OCI-LY7 (cell line): ENCODE measurements around the gene SLC48A1.

Experiments used
- EZH2phosphoT487 ChIP-seq: fragments of 200-600 bp; sonication (generic); IDR thresholded peaks from 2 replicates; pipeline ENCODE4 v1.6.1; 2018; ENCODE audit warnings: low read depth, borderline replicate concordance, mild to moderate bottlenecking, mixed run types, antibody characterized with exemption, low read length, moderate library complexity, mixed read lengths
- TF ChIP-seq, protein P1 (sequence below): fragments of 200-600 bp; sonication (generic); conservative IDR thresholded peaks from 2 replicates; pipeline ENCODE4 v1.5.1; 2014; ENCODE audit warnings: mild to moderate bottlenecking, antibody characterized with exemption, low read length, moderate library complexity, mixed read lengths

DNA sequence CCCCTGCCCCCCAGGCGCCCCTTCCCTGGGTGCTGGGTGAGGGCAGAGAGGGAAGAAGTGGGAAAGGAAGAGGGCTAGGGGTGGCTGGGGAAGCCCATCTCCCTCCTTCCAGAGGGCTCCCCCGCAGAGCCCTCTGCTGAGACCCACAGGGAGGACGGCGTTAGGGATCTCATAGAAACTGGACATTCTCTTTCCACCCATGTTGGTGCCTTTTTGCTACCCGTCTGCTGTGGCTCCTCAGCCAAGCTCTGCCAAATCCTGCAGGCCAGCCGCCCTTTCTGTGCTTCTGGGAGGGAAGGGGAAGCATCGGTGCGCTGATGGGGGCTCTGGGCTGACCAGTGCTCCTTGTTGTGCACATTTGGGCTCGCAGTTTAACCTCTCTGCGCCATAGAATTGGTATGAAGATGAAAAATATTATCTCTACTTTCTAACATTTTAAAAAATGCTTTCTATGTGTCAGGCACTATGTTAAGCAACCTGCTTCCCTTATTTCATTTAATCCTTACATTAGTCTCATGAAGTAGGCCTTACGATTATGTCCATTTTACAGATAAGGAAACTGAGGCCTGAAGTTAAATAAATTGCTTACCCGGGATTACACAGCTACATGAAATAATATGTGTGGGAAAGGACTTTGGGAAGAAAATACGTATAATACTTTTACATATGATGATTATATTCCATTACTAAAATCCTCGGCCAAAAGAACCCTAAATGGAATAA lies 981 bp downstream of the SLC48A1 start:
- TF ChIP-seq, protein P1, sequence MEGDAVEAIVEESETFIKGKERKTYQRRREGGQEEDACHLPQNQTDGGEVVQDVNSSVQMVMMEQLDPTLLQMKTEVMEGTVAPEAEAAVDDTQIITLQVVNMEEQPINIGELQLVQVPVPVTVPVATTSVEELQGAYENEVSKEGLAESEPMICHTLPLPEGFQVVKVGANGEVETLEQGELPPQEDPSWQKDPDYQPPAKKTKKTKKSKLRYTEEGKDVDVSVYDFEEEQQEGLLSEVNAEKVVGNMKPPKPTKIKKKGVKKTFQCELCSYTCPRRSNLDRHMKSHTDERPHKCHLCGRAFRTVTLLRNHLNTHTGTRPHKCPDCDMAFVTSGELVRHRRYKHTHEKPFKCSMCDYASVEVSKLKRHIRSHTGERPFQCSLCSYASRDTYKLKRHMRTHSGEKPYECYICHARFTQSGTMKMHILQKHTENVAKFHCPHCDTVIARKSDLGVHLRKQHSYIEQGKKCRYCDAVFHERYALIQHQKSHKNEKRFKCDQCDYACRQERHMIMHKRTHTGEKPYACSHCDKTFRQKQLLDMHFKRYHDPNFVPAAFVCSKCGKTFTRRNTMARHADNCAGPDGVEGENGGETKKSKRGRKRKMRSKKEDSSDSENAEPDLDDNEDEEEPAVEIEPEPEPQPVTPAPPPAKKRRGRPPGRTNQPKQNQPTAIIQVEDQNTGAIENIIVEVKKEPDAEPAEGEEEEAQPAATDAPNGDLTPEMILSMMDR = no peak
- TF ChIP-seq EZH2phosphoT487 = no peak
